Motor neuron (in vitro differentiated cells): Measurements from ENCODE around the gene RPAP3. TPM values are rescaled to one million over a fixed set of nuclear protein-coding genes. Genes with fewer than 3 reads are reported as not detected.
A peak's percentile ranks its signal among the peaks of the same experiment; 100 is the strongest.
"Not testable (repeated sequence)": the region's sequence is repeated elsewhere in the genome, so short reads cannot be mapped to it uniquely, and the experiment has no call there.

Source experiments
- ATAC-seq, 8 experiments: fragments of 200-7000 bp; cut with Tn5 transposase; replicated peaks in 6 of 8; 2 replicates each; pipeline ENCODE4 v1.8.0; 2021; ENCODE audit warnings: mild to moderate bottlenecking in 8 of 8, moderate library complexity in 8 of 8
- H3K27ac ChIP-seq, 2 donors: fragments of 250-450 bp; sonication (Bioruptor Pico); 2 replicates each; pipeline ENCODE4 v1.9.0; 2021; ENCODE audit warnings: antibody characterized with exemption in 2 of 2, mild to moderate bottlenecking in 2 of 2, moderate library complexity in 1 of 2
- H3K4me1 ChIP-seq, 2 donors: fragments of 250-450 bp; sonication (Bioruptor Pico); replicated peaks in 1 of 2; 2 replicates each; pipeline ENCODE4 v1.6.1; 2021; ENCODE audit warnings: antibody characterized with exemption in 2 of 2, mild to moderate bottlenecking in 2 of 2, moderate library complexity in 1 of 2
- H3K4me3 ChIP-seq, 5 donors: fragments of 250-450 bp; sonication (Bioruptor Pico); 2 replicates each; pipeline ENCODE4 v1.9.0; 2021; ENCODE audit warnings: antibody characterized with exemption in 5 of 5, mild to moderate bottlenecking in 5 of 5, moderate library complexity in 4 of 5
- WGBS, 10 experiments: fragments of 450-650 bp; shearing (Covaris generic); methylation state at CpG; one replicate each; pipeline ENCODE4 v1.0.0; 2022; 5-methylcytosine and 5-hydroxymethylcytosine counted together
- in situ Hi-C, 9 experiments: fragments of 400-800 bp; cut with MboI; loops; one replicate each; pipeline ENCODE4 v1.15.0; 2021; ENCODE audit warnings: low sequenced_read_pairs in 9 of 9, low pct_unique_long_range_greater_than_20kb in 2 of 9; ENCODE audit not compliant: unreplicated experiment in 9 of 9
- total RNA-seq, 8 experiments: library from RNA; unstranded; fragments of 300-600 nt; gene quantifications; 2 replicates each; pipeline versions ENCODE4 v1.2.3 to v1.2.4, GENCODE V29; 2022

The RPAP3 gene
- total RNA-seq, 8 experiments from 2014 or later: 17.1 to 45.6 (median 29.5) TPM

DNA sequence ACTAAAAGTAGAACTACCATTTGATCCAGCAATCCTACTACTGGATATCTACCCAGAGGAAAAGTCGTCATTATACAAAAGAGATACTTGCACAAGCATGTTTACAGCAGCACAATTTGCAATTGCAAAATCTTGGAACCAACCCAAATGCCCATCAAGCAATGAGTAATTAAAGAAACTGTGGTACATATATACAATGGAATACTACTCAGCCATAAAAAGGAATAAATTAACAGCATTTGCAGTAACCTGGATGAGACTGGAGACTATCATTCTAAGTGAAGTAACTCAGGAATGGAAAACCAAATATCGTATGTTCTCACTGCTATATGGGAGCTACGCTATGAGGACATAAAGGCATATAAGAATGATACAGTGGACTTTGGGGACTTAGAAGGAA, 63.5 kb downstream of the RPAP3 start:
- ATAC-seq, in situ Hi-C loops: not testable (repeated sequence)
- WGBS, 10 experiments: 85 to 100% (median 97%) methylated on average over 1 to 3 of the region's 3 CpGs

DNA sequence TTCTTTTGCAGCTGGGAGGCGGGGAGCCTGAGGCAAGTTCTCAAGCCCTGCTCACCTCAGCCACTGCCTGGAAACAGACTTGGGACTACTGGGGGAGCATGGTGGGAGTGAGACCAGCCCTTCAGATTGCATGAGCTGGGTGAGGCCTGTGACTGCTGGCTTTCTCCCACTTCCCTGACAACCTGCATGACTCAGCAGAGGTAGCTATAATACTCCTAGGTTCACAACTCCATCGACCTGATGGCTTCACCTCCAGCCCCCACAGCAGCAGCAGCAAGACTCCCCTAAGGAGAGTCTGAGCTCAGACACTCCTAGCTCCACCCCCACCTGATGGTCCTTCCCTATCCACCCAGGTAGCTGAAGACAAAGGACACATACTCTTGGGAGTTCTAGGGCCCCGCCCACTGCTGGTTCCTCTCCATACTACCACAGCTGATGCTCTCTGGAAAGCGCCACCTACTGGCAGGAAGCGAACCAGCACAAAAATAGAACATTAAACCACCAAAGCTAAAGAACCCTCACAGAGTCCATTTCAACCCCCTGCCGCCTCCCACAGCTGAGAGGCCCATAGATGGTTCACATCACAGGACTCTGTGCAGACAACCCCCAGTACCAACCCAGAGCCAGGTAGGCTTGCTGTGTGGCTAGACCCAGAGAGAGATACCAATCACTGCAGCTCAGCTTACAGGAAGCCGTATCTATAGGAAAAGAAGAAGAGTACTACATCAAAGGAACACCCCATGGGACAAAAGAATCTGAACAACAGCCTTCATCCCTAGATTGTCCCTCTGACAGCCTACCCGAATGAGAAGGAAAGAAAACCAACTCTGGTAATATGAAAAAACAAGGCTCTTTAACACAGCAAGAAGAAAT, 68.7 kb downstream of the RPAP3 start:
- WGBS, 10 experiments: 10 to 90% (median 53%) methylated on average over 1 to 5 of the region's 8 CpGs; no CpG with 5 or more reads in 1 of the 10 experiments
- peak in 3 of 8 experiments; percentile 23 to 49 (median 49) for ATAC-seq
- H3K27ac ChIP-seq: no peak overlapping the region
- H3K4me3 ChIP-seq: no peak overlapping the region
- in situ Hi-C loops: no loop called here
- no peaks in the 10 kb centered on the region for H3K4me1 ChIP-seq

More for the DNA sequence above, 63.5 kb downstream of the RPAP3 start:
- not testable (repeated sequence) for H3K4me1 ChIP-seq, H3K4me3 ChIP-seq, H3K27ac ChIP-seq

DNA sequence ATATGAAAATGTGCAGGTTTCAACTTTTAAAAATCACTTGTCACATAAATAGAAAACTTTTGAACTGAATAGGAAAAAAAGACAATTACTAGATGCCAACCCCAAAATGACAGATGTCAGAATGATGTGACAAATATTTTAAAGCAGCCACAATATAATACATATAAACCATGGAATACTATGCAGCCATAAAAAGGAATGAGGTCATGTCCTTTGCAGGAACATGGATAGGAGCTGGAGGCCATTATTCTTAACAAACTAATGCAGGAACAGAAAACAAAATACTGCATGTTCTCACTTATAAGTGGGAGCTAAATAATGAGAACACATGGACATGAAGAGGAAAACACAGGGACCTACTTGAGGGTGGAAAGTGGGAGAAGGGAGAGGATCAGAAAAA, 70.1 kb downstream of the RPAP3 start:
- H3K4me1 ChIP-seq, ATAC-seq, in situ Hi-C loops, H3K4me3 ChIP-seq, H3K27ac ChIP-seq: not testable (repeated sequence)

DNA sequence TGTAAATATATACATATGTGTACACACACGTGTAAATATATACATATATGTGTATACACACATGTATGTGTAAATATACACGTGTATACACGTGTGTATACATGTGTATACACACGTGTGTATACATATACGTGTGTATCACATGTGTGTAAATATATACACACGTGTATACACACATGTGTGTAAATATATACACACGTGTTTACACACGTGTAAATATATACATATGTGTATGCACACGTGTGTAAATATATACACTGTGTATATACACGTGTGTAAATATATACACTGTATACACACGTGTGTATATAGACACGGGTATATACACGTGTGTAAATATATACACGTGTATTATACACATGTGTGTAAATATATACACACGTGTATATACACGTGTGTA, 71.7 kb downstream of the RPAP3 start:
- no peaks in the 10 kb centered on the region for H3K4me1 ChIP-seq
- no peak for ATAC-seq
- in situ Hi-C loops: no loop called here
- no peak overlapping the region for H3K27ac ChIP-seq
- no peak overlapping the region for H3K4me3 ChIP-seq
- WGBS, 10 experiments: 0 to 90% (median 74%) methylated on average over 2 to 12 of the region's 16 CpGs; no CpG with 5 or more reads in 2 of the 10 experiments

DNA sequence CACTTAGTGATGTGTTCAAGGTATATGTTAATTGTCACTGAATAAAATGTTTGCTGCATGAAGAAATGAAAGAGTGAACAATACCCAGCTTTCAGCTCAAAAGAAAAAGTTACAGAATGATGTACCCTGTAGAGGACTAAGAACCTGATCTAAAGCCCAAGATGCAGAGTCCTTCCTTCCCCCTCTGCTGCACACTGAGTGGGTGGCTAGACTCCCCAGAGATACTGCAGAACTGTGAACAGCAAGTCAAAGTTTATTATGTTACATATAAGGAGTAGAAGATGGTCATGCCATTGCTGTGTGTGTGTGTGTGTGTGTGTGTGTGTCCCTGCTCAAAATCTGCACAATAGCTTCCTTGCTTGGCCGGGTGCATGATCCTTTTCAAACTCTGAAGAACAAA, 83.9 kb downstream of the RPAP3 start:
- Histone ChIP-seq H3K27ac (no peak overlapping the region), H3K4me1 (no peaks in the 10 kb centered on the region), H3K4me3 (no peak overlapping the region)
- 60 to 100% (median 88%) methylated on average over 1 of the region's 1 CpG; no CpG with 5 or more reads in 7 of the 10 experiments for WGBS, 10 experiments
- no peak for ATAC-seq
- in situ Hi-C loops: no loop called here

DNA sequence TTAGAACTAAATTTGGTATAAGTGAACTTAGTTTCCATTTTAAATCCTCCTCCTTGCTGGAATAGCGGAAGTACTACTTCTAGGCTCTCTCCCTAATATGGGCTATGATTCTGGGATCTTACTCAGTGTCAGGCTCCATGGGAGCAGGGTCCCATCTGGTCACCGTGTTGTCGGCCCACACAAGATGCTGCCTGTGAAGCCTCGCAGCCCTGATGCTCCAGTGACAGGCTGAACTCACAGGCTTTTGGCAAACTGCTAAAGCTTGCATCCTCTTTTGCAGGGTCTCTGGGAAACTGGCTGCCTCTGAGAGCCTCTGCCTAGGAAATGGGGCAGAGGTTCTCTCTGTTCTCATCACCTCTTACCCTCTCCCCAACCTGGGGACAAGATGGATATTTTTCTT, 88.4 kb downstream of the RPAP3 start:
- ATAC-seq: no peak
- H3K4me3 ChIP-seq: no peak overlapping the region
- 20 to 100% (median 85%) methylated on average over 1 to 4 of the region's 4 CpGs; no CpG with 5 or more reads in 1 of the 10 experiments for WGBS, 10 experiments
- in situ Hi-C loops: no loop called here
- no peaks in the 10 kb centered on the region for H3K4me1 ChIP-seq
- H3K27ac ChIP-seq: no peak overlapping the region

DNA sequence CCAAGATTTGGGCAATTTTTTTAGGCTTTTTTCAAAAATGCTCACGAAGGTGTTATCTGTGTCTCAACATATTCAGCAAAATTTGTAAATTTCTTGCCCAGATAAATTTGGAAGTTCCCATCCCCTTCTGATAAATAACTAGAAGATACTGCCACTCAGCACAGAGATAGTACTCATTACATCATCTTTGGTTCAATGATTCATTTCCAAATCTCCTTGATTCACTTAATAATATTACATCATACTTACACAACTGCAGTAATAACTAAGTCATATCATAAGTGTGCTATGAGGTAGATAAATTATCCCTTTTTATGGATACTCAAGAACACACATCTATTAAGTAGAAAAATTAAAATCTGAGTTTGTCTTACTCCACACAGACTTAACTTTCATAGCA, 89.4 kb downstream of the RPAP3 start:
- peak in 2 of 8 experiments; percentile 39 to 70 for ATAC-seq
- 29 to 100% (median 82%) methylated on average over 1 of the region's 1 CpG; no CpG with 5 or more reads in 2 of the 10 experiments for WGBS, 10 experiments
- in situ Hi-C loops: no loop called here
- H3K4me1 ChIP-seq: no peaks in the 10 kb centered on the region
- no peak overlapping the region for H3K4me3 ChIP-seq
- no peak overlapping the region for H3K27ac ChIP-seq

DNA sequence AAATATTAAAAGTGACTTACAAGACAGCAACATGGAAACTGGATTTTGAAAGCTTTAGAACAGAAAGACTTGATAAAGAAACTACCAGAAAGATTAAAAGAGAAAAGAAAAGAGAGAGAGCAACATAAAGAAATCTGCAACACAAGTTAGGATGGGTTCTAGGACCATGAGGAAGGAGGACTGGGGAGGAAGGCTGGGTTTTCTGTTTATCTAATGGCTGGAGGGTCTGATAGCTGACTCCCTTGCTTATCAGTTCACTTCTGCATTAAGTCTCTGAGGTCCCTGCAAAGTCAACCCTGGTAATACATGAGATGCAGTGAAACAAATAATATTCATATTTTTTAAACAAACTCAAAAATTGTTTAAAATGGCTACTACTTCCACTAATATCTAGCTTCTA, 90.1 kb downstream of the RPAP3 start:
- ATAC-seq: no peak
- no peak overlapping the region for H3K27ac ChIP-seq
- in situ Hi-C loops: no loop called here

DNA sequence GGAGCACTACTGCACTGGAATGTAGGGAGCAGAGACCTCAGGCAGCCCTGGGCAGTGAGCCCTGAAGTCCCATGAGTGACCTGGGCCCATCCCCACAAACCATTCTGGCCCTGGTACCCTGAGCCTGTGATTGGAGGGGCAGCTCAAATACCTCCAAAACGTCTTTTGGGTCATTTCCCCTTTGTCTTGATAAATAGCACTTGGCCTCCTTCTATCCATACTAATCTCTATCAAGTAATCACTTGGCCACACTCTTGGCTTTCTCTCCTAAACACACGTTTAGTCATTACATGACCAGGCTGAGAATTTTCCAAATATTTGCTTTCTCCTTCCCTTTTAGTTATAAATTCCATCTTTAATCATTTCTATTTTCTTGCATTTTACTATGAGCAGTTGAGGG, 91.3 kb downstream of the RPAP3 start:
- in situ Hi-C loops: no loop called here
- ATAC-seq: no peak
- 0 to 100% (median 78%) methylated on average over 1 to 2 of the region's 2 CpGs; no CpG with 5 or more reads in 3 of the 10 experiments for WGBS, 10 experiments
- H3K4me1 ChIP-seq: no peaks in the 10 kb centered on the region
- H3K27ac ChIP-seq: no peak overlapping the region
- no peak overlapping the region for H3K4me3 ChIP-seq

More for the DNA sequence above, 90.1 kb downstream of the RPAP3 start:
- Histone ChIP-seq H3K4me3 (no peak overlapping the region), H3K4me1 (no peaks in the 10 kb centered on the region)

DNA sequence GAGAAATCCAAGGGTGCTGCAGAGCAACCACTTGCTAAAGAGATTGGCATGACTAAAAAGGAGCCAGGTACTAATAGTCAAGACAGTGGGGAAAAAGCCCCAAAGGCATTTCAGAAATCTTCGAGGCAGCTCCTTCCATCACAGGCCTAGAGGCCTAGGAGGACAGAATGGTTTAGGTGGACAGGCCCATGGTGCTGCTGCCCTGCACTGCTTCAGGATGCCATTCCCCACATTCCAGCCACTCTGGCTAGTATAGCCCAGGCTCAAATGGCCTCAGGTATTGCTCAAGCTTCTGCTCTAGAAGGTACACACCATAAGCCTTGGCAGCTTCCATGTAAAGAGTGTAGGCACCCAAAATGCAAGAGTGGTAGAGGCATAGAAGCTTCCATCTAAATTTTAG, 92.9 kb downstream of the RPAP3 start:
- Histone ChIP-seq H3K4me1 (no peaks in the 10 kb centered on the region), H3K27ac (no peak overlapping the region), H3K4me3 (no peak overlapping the region)
- no peak for ATAC-seq
- in situ Hi-C loops: no loop called here
- WGBS, 10 experiments: 71% methylated on average over 1 of the region's 1 CpG; no CpG with 5 or more reads in 9 of the 10 experiments

DNA sequence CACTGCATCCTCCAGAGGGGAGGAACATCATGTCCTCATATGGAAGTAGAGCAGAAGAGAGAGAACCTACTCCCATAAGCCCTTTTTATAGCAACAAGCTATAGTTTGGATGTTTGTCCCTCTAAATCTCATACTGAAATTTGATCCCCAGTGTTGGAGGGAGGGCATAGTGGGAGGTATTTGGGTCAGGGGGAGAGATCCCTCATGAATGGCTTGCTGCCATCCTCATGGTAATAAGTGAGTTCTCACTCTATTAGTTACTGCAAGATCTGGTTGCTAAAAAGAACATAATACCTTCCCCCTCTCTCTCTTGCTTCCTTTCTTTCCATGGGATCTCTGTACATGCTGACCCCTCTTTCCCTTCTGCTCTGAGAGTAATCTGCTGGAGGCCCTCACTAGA, 93.9 kb downstream of the RPAP3 start:
- in situ Hi-C loops: no loop called here
- no peaks in the 10 kb centered on the region for H3K4me1 ChIP-seq
- H3K4me3 ChIP-seq: no peak overlapping the region
- H3K27ac ChIP-seq: no peak overlapping the region
- no peak for ATAC-seq
